HL-60/S4 treated with retinoic acid at 250 ng/mL for 4 days and 3 days (cell line): ENCODE results near the gene PPFIA3.
"Not testable (repeated sequence)": the region's sequence is repeated elsewhere in the genome, so short reads cannot be mapped to it uniquely, and the experiment has no call there.

Experiments used
- in situ Hi-C: fragments of 300-500 bp; cut with MboI; formaldehyde crosslinking; loops from 2 replicates; pipeline ENCODE4 v1.7.0; 2022; ENCODE audit warnings: low sequenced_read_pairs

The PPFIA3 gene

DNA sequence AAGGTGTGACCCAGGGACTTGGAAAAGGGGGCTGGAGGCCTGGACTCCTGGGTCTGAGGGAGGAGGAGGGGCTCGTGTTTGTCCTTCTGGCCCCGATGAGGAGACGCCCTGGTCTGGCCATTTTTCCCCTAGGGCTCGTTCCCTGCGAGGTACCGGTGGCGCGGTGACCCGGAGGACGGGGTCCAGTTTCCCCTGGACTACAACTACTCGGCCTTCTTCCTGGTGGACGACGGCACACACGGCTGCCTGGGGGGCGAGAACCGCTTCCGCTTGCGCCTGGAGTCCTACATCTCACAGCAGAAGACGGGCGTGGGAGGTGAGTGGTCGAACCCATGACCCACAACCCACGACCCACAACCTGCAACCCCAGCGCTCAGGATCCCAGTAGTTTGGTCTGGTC lies 49.1 kb downstream of the PPFIA3 start:
- in situ Hi-C loops, result no loop called here

- in situ Hi-C loops, result no loop called here
Measured at GRCh38 chr19:49173198-49173597, 53.9 kb downstream of the PPFIA3 start.

DNA sequence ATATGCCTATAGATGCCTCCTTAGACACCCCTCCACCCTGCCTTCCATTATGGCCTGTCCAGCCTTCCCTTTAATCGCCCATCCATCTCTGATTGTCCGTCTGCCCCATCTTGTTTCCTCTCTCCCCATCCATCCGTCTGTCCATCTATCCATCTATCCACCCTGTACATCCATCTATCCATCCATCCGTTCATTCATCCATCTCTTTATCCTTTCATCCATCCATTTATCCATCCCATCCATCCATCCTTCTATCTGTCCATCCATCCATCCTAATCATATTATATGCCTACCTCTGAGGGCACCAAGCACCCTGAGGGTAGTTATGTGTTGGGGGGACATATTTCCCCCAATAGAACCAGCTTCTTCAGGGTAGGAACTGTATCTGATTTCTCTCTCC lies 61.3 kb downstream of the PPFIA3 start:
- in situ Hi-C loops, result no loop called here

- in situ Hi-C loops, result not testable (repeated sequence)
Measured at GRCh38 chr19:49182010-49182847, 62.9 kb downstream of the PPFIA3 start.

DNA sequence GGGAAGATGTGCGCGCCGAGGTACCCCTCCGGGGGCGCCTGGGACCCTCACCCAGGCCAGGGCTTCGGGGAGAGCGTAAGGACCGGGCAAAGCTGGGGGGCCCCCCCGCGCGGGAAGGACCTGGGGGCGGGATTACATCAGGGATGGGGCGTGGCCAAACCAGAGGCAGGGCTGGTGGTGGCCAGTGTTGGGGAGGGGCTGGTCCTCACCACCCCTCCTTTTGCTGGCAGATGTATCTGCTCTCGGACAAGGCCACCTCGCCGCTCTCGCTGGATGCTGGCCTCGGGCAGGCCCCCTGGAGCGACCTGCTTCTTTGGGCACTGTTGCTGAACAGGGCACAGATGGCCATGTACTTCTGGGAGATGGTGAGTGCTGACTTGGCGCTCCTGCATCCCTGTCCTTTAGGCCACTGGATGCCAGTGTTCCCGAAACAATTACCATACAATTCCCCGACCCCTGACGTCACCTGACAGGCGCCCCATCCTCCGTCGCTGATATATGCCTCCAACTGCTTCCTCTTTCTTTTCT lies 63.6 kb downstream of the PPFIA3 start:
- in situ Hi-C loops, result no loop called here

- in situ Hi-C loops, result no loop called here
Measured at GRCh38 chr19:49186108-49186507, 66.8 kb downstream of the PPFIA3 start.

GRCh38 chr19:49188626-49189200 lies 69.4 kb downstream of the PPFIA3 start:
- in situ Hi-C loops, result no loop called here

DNA sequence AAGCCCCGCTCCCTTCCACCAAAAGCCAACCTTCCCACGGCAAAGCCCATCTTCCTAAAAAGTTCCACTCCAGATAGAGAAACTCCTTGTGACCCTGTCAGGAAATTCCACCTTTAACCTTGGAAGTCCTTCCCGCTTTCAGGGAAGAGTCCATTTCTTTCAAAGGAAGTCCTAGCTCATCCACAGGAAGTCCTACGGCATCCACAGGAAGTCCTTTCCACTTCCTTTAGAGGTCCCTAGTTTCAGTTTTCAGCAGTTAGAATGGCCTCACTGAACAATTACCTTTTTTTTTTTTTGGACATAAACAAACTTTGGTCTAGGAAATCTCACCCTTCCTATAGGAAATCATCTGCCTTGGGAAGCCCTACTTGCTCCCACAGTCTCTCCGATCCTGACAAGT lies 69.9 kb downstream of the PPFIA3 start:
- in situ Hi-C loops, result no loop called here

- in situ Hi-C loops, result no loop called here
Measured at GRCh38 chr19:49190781-49191180, 71.4 kb downstream of the PPFIA3 start.

DNA sequence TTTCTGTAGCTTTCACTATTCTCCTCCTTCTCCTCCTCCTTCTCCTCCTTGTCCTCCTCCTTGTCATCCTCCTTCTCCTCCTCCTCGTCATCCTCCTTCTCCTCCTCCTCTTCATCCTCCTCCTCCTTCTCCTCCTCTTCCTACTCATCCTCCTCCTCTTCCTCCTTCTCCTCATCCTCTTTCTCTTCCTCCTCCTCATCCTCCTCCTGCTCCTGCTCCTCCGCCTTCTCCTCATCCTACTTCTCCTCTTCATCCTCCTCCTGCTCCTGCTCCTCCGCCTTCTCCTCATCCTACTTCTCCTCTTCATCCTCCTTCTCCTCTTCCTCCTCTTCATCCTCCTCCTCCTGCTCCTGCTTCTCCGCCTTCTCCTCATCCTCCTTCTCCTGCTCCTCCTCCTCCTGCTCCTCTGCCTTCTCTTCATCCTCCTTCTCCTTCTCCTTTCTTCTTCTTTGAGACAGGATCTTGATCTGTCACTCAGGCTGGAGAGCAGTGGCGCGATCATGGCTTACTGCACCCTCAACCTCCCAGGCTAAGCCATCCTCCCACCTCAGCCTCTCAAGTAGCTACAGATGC lies 74.6 kb downstream of the PPFIA3 start:
- in situ Hi-C loops, result no loop called here

DNA sequence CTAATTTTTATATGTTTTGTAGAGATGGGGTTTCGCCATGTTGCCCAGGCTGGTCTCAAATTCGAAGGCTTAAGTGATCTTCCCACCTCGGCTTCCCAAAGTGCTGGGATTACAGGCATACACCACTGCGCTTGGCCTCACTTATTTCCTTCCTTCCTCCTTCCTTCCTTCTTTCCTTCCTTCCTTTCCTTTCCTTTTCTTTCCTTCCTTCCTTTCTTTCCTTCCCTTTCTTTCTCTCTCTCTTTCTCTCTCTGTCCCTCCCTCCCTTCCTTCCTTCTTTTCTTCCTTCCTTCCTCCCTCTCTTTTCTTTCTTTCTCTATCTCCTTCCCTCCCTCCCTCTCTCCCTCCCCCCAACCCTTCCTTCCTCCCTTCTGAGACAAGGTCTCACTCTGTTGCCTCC lies 75.1 kb downstream of the PPFIA3 start:
- in situ Hi-C loops, result no loop called here

DNA sequence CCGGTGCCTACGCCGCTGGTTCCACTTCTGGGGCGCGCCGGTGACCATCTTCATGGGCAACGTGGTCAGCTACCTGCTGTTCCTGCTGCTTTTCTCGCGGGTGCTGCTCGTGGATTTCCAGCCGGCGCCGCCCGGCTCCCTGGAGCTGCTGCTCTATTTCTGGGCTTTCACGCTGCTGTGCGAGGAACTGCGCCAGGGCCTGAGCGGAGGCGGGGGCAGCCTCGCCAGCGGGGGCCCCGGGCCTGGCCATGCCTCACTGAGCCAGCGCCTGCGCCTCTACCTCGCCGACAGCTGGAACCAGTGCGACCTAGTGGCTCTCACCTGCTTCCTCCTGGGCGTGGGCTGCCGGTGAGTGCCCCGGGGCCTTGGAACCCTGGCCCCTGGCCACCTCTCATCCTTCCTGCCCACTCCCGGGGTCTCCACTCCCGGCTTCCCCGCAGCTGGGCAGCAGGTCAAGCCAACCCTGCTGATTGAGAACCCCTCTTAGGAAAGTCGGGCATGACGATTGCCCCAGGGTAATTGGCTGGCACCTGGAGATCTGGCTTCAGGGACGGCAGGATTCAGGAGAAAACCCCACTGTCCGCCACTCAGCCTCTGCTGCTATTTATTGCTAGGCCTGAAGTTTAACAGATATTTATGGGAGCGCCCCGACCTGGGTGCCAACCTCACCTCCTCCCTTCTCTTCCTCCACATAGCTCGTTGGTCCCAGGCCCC lies 77.3 kb downstream of the PPFIA3 start:
- in situ Hi-C loops, result no loop called here

DNA sequence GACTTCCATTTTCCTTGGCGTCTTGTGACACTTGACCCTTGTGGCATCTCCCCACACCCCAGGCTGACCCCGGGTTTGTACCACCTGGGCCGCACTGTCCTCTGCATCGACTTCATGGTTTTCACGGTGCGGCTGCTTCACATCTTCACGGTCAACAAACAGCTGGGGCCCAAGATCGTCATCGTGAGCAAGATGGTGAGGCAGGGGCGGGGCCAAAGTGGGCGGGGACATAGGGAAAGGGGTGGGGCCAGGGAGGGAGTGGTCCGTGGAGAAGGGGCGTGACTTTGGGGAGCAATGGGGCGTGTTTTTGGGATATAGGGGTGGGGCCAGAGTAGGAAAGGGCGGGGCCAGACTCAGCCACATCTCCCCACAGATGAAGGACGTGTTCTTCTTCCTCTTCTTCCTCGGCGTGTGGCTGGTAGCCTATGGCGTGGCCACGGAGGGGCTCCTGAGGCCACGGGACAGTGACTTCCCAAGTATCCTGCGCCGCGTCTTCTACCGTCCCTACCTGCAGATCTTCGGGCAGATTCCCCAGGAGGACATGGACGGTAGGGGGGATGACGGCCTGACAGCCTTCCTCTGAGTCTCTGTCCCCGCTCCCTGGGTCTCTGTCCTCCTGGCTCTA lies 81.0 kb downstream of the PPFIA3 start:
- in situ Hi-C loops, result loop anchor here (10.0 kb wide), 1 partner anchor 106 kb away; no protein-coding TSS in a partner anchor
